ENCODE measurements around the gene SPDYE4.

SPDYE4 gene

DNA sequence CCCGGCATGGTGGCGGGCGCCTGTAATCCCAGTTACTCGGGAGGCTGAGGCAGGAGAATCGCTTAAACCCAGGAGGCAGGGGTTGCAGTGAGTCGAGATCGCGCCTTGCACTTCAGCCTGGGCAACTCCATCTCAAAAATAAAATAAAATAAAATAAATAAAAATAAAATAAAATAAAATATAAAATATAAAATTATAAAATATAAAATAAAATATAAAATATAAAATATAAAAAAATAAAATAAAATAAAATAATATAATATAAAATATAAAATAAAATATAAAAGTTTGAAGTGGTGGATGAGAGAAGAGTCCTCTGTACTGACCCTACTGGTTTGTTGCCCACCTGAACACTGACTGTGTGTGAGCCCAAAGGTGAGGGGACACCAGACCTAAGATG is 28.9 kb downstream of the SPDYE4 start:
- H3K27me3 ChIP-seq (ENCODE audit: insufficient read depth, poor library complexity, severe bottlenecking), result no peaks in the 10 kb centered on the region
- DNase-seq (ENCODE audit: low read depth in 1 of 2, low spot score in 1 of 2), result no peak
- TF ChIP-seq SPI1 (IDR thresholded peaks at IDR 0.05; ENCODE audit: borderline replicate concordance, low read depth) (no peak), POLR2AphosphoS5 (IDR thresholded peaks at IDR 0.05; ENCODE audit: low read depth) (no peak), GABPA (IDR thresholded peaks at IDR 0.05; ENCODE audit: low read depth) (no peak)
- TF ChIP-seq, protein P1, sequence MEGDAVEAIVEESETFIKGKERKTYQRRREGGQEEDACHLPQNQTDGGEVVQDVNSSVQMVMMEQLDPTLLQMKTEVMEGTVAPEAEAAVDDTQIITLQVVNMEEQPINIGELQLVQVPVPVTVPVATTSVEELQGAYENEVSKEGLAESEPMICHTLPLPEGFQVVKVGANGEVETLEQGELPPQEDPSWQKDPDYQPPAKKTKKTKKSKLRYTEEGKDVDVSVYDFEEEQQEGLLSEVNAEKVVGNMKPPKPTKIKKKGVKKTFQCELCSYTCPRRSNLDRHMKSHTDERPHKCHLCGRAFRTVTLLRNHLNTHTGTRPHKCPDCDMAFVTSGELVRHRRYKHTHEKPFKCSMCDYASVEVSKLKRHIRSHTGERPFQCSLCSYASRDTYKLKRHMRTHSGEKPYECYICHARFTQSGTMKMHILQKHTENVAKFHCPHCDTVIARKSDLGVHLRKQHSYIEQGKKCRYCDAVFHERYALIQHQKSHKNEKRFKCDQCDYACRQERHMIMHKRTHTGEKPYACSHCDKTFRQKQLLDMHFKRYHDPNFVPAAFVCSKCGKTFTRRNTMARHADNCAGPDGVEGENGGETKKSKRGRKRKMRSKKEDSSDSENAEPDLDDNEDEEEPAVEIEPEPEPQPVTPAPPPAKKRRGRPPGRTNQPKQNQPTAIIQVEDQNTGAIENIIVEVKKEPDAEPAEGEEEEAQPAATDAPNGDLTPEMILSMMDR (IDR thresholded peaks at IDR 0.05; ENCODE audit: insufficient read depth, low read length), result no peak
- TF ChIP-seq, protein P2, sequence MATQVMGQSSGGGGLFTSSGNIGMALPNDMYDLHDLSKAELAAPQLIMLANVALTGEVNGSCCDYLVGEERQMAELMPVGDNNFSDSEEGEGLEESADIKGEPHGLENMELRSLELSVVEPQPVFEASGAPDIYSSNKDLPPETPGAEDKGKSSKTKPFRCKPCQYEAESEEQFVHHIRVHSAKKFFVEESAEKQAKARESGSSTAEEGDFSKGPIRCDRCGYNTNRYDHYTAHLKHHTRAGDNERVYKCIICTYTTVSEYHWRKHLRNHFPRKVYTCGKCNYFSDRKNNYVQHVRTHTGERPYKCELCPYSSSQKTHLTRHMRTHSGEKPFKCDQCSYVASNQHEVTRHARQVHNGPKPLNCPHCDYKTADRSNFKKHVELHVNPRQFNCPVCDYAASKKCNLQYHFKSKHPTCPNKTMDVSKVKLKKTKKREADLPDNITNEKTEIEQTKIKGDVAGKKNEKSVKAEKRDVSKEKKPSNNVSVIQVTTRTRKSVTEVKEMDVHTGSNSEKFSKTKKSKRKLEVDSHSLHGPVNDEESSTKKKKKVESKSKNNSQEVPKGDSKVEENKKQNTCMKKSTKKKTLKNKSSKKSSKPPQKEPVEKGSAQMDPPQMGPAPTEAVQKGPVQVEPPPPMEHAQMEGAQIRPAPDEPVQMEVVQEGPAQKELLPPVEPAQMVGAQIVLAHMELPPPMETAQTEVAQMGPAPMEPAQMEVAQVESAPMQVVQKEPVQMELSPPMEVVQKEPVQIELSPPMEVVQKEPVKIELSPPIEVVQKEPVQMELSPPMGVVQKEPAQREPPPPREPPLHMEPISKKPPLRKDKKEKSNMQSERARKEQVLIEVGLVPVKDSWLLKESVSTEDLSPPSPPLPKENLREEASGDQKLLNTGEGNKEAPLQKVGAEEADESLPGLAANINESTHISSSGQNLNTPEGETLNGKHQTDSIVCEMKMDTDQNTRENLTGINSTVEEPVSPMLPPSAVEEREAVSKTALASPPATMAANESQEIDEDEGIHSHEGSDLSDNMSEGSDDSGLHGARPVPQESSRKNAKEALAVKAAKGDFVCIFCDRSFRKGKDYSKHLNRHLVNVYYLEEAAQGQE (IDR thresholded peaks at IDR 0.05; ENCODE audit: insufficient replicate concordance, low read depth), result no peak
- H3K4me3 ChIP-seq (replicated peaks; ENCODE audit: insufficient read depth, low read length), result no peak overlapping the region
- no peak overlapping the region for H3K27ac ChIP-seq (replicated peaks)

DNA sequence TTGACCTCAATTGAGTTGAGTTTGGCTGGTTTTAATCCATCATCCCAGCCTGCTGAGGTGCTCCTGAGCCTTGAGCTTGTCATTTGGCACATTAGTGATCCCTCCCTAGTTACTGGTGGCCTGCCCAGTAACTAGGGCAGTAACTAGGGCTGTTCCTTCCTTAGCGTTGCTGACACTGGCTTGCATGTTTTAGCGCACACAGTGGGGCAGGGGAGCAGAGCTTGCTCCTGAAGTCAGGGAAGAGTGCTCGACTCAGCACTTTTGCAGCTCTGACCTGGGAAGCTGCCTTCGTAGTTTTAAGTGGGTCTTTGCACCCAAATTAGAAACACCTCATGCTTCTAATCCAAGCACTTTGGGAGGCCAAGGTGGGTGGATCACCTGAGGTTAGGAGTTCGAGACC is 29.4 kb downstream of the SPDYE4 start:
- H3K27me3 ChIP-seq (ENCODE audit: insufficient read depth, poor library complexity, severe bottlenecking), result no peaks in the 10 kb centered on the region
- no peak for DNase-seq (ENCODE audit: low read depth in 1 of 2, low spot score in 1 of 2)
- no peak for TF ChIP-seq GABPA (IDR thresholded peaks at IDR 0.05; ENCODE audit: low read depth)
- TF ChIP-seq, protein P1 (IDR thresholded peaks at IDR 0.05; ENCODE audit: insufficient read depth, low read length), result no peak
- no peak for TF ChIP-seq POLR2AphosphoS5 (IDR thresholded peaks at IDR 0.05; ENCODE audit: low read depth)
- no peak for TF ChIP-seq SPI1 (IDR thresholded peaks at IDR 0.05; ENCODE audit: borderline replicate concordance, low read depth)
- TF ChIP-seq, protein P2 (IDR thresholded peaks at IDR 0.05; ENCODE audit: insufficient replicate concordance, low read depth), result no peak
- no peak overlapping the region for H3K27ac ChIP-seq (replicated peaks)
- H3K4me3 ChIP-seq (replicated peaks; ENCODE audit: insufficient read depth, low read length), result no peak overlapping the region

DNA sequence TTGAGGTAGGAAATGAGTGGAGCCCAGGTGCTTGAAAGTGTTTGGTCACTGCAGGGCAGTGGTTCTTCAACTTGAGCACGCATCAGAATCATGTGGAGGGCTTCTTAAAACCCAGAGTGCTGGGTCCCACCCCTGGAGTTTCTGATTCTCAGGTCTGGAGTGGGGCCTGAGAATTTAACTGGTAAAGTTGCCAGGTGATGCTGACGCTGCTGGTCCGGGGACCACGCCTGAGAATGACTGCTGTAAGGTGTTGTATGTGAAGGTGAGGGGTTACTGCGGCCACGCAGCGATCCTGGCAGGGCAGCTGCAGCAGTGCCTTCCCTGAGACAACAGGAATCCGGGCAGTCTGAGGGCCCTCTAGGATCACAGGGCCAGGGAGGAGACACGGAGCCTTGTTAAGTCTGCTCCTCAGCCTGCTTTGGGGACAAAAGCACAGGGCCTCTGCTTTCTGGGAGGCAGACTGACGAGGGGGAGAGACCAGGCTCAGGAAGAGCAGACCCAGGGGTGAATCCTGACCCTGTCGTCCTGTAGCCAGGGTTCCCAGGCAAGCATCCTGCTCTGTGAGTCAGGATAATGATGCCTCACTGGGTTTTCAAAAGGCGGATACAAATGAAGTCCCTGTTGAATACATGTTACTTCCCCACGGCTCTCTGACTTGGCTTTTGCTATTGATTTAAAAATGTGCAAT is 30.0 kb downstream of the SPDYE4 start:
- Histone ChIP-seq H3K27ac (replicated peaks) (no peak overlapping the region), H3K4me3 (replicated peaks; ENCODE audit: insufficient read depth, low read length) (no peak overlapping the region), H3K27me3 (ENCODE audit: insufficient read depth, poor library complexity, severe bottlenecking) (no peaks in the 10 kb centered on the region)
- TF ChIP-seq POLR2AphosphoS5 (IDR thresholded peaks at IDR 0.05; ENCODE audit: low read depth), result no peak
- no peak for TF ChIP-seq SPI1 (IDR thresholded peaks at IDR 0.05; ENCODE audit: borderline replicate concordance, low read depth)
- TF ChIP-seq, protein P1 (IDR thresholded peaks at IDR 0.05; ENCODE audit: insufficient read depth, low read length), result no peak
- no peak for TF ChIP-seq GABPA (IDR thresholded peaks at IDR 0.05; ENCODE audit: low read depth)
- TF ChIP-seq, protein P2 (IDR thresholded peaks at IDR 0.05; ENCODE audit: insufficient replicate concordance, low read depth), result no peak
- no peak for DNase-seq (ENCODE audit: low read depth in 1 of 2, low spot score in 1 of 2)

Data from HL-60 (cell line).